Measurements from ENCODE around the gene SPPL3. TPM values are rescaled to one million over a fixed set of nuclear protein-coding genes. Genes with fewer than 3 reads are reported as not detected.

SPPL3 gene
- total RNA-seq, 1 experiment from 2014 or later: 39.7 TPM

DNA sequence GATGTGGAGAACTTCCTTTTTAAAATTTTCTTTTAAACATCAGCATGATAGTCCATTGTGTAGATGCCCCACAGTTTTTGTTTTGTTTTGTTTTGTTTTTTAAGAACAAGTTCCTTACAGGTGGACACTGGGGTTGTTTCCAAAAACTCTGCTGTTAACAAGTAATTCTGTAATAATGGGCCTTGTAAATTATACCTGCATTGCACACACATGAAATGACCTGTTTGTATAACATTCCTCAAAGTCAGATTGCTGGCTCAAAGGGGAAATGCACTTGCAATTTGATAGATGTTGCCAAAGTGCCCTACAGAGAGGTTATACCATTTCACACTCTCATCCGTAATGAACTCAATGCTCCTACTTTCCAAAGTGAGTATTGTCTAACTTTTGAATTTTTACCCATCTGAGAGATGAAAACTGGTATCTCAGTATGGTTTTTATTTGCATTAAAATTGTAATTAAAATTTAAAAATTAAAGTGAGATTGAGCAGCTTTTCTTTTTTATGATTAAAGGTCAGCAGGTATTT is 89.2 kb downstream of the SPPL3 start:
- Histone ChIP-seq H3K4me3 (replicated peaks in 1 of 2; ENCODE audit: low read depth in 1 of 2, low read length in 2 of 2) (no peak overlapping the region), H3K36me3 (ENCODE audit: control insufficient read depth in 1 of 2, insufficient read depth in 2 of 2, low read length in 2 of 2) (no peaks in the 10 kb centered on the region), H3K9me3 (ENCODE audit: control insufficient read depth in 1 of 2, insufficient read depth in 1 of 2, low read depth in 1 of 2, low read length in 2 of 2) (no peaks in the 10 kb centered on the region), H3K79me2 (ENCODE audit: insufficient read depth, low read length) (peaks cover 18% of the 10 kb centered on the region; the same call in 1 of the 2 replicates), H4K20me1 (ENCODE audit: insufficient read depth) (no peaks in the 10 kb centered on the region), H3K27me3 (ENCODE audit: insufficient read depth, low read length) (no peaks in the 10 kb centered on the region), H2AFZ (ENCODE audit: low read depth, low read length, poor library complexity, severe bottlenecking) (no peak overlapping the region), H3K4me2 (ENCODE audit: low read length) (no peak overlapping the region), H3K4me1 (ENCODE audit: control insufficient read depth in 1 of 2, insufficient read depth in 2 of 2, low read length in 2 of 2) (no peaks in the 10 kb centered on the region), H3K27ac (ENCODE audit: low read depth, low read length) (no peak overlapping the region), H3K9me2 (ENCODE audit: insufficient read depth) (no peaks in the 10 kb centered on the region), H3K9ac (ENCODE audit: low read length) (no peak overlapping the region)
- TF ChIP-seq POLR2A (IDR thresholded peaks at IDR 0.05; ENCODE audit: borderline replicate concordance, extremely low read depth, insufficient read depth, insufficient read length) (no peak), JUND (IDR thresholded peaks at IDR 0.05) (no peak), CEBPB (IDR thresholded peaks at IDR 0.05; ENCODE audit: low read depth) (no peak), TCF7L2 (IDR thresholded peaks at IDR 0.05; ENCODE audit: borderline replicate concordance, extremely low read depth, insufficient read depth, insufficient read length) (no peak), RAD21 (IDR thresholded peaks at IDR 0.05; ENCODE audit: low read depth) (no peak), EZH2phosphoT487 (IDR thresholded peaks at IDR 0.05; ENCODE audit: borderline replicate concordance) (no peak), EZH2 (IDR thresholded peaks at IDR 0.05) (no peak), ZFX (IDR thresholded peaks at IDR 0.05) (no peak), YY1 (IDR thresholded peaks at IDR 0.05; ENCODE audit: extremely low read depth, insufficient replicate concordance, low read depth, low read length) (no peak), FOSL1 (IDR thresholded peaks at IDR 0.05; ENCODE audit: low read depth) (no peak), SRF (IDR thresholded peaks at IDR 0.05; ENCODE audit: low read depth) (no peak)
- TF ChIP-seq, protein P1, sequence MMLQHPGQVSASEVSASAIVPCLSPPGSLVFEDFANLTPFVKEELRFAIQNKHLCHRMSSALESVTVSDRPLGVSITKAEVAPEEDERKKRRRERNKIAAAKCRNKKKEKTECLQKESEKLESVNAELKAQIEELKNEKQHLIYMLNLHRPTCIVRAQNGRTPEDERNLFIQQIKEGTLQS (IDR thresholded peaks at IDR 0.05): no peak
- TF ChIP-seq, protein P2, sequence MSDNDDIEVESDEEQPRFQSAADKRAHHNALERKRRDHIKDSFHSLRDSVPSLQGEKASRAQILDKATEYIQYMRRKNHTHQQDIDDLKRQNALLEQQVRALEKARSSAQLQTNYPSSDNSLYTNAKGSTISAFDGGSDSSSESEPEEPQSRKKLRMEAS (IDR thresholded peaks at IDR 0.05): no peak
- TF ChIP-seq, protein P3, sequence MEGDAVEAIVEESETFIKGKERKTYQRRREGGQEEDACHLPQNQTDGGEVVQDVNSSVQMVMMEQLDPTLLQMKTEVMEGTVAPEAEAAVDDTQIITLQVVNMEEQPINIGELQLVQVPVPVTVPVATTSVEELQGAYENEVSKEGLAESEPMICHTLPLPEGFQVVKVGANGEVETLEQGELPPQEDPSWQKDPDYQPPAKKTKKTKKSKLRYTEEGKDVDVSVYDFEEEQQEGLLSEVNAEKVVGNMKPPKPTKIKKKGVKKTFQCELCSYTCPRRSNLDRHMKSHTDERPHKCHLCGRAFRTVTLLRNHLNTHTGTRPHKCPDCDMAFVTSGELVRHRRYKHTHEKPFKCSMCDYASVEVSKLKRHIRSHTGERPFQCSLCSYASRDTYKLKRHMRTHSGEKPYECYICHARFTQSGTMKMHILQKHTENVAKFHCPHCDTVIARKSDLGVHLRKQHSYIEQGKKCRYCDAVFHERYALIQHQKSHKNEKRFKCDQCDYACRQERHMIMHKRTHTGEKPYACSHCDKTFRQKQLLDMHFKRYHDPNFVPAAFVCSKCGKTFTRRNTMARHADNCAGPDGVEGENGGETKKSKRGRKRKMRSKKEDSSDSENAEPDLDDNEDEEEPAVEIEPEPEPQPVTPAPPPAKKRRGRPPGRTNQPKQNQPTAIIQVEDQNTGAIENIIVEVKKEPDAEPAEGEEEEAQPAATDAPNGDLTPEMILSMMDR (IDR thresholded peaks at IDR 0.05 in 2 of 3, conservative IDR thresholded peaks at IDR 0.05 in 1 of 3; ENCODE audit: borderline replicate concordance in 1 of 3, insufficient read depth in 1 of 3, low read depth in 2 of 3, low read length in 2 of 3): no peak
- TF ChIP-seq, protein P4, sequence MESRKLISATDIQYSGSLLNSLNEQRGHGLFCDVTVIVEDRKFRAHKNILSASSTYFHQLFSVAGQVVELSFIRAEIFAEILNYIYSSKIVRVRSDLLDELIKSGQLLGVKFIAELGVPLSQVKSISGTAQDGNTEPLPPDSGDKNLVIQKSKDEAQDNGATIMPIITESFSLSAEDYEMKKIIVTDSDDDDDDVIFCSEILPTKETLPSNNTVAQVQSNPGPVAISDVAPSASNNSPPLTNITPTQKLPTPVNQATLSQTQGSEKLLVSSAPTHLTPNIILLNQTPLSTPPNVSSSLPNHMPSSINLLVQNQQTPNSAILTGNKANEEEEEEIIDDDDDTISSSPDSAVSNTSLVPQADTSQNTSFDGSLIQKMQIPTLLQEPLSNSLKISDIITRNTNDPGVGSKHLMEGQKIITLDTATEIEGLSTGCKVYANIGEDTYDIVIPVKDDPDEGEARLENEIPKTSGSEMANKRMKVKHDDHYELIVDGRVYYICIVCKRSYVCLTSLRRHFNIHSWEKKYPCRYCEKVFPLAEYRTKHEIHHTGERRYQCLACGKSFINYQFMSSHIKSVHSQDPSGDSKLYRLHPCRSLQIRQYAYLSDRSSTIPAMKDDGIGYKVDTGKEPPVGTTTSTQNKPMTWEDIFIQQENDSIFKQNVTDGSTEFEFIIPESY (IDR thresholded peaks at IDR 0.05; ENCODE audit: extremely low read depth, insufficient replicate concordance, low read length): no peak
- ChIA-PET POLR2A (no interaction called here), RAD21 (ENCODE audit: low non-redundant PET in 1 of 2, low total read pairs in 2 of 2, uncharacterized antibody in 2 of 2, unreplicated experiment in 2 of 2) (no interaction called here), CTCF (no interaction called here)
- intact Hi-C loops (cut with micrococcal nuclease): no loop called here
- no TSS peak for BruUV-seq (replicated peaks)
- DNase-seq (ENCODE audit: low read depth, low spot score) (no peak), ATAC-seq (no peak)

Data from HCT116 (cell line).